ENCODE results near the gene SCN10A. TPM values are rescaled to one million over a fixed set of nuclear protein-coding genes. Genes with fewer than 3 reads are reported as not detected.

The SCN10A gene
- total RNA-seq, 1 experiment from 2014 or later = not detected

DNA sequence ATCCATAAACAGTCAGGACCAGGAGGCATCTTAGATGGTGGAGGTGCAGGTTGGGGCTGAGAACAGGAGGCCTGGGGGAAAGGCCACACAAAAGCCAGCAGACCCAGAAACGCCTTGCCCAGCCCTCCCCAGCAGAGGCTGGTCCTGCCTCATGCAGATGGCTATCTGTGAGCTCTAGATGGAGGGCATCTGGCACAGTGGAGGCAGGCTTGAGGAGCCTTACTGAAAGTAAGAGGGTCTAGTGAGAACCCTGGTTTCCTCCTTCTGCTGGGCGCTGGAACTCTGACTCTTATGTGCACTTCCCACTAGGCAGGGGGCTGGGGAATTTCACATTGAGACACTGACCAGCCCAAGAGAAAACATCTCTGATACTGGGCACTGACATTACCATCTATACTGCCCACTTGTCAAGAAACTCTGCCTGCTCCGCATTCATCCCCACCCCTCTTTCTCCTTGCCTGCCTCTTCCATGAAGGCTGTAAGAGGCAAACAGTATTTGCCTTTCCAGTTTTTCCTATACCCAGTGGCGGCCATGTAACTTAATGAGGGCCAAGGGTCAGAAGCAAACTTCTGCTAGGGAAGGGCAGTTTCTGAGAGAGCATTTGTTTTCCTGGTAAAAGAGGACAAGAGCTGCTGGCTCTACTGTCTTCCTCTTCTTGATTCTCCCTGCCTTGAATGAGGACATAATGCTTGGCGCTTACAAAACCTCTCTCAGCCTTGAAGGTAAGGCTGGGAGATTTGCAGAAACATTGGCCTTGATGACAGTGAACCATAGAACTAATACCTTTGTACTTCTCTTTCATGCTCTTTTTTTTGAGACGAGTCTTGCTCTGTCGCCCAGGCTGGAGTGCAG, 162.1 kb downstream of the SCN10A start:
- ChIA-PET POLR2A (no interaction called here), CTCF (interaction anchor here (0.8 kb wide), 1 partner anchor 190 kb away, joined by 3 read pairs; no protein-coding TSS in a partner anchor)
- peaks cover 3% of the 10 kb centered on the region for H3K27me3 Mint-ChIP-seq (ENCODE audit: insufficient read depth, unreplicated experiment)
- no peak overlapping the region for H3K4me3 ChIP-seq (ENCODE audit: low read depth, low read length)
- no peaks in the 10 kb centered on the region for H3K4me1 Mint-ChIP-seq (ENCODE audit: low read depth, unreplicated experiment)
- TF ChIP-seq, protein P1, sequence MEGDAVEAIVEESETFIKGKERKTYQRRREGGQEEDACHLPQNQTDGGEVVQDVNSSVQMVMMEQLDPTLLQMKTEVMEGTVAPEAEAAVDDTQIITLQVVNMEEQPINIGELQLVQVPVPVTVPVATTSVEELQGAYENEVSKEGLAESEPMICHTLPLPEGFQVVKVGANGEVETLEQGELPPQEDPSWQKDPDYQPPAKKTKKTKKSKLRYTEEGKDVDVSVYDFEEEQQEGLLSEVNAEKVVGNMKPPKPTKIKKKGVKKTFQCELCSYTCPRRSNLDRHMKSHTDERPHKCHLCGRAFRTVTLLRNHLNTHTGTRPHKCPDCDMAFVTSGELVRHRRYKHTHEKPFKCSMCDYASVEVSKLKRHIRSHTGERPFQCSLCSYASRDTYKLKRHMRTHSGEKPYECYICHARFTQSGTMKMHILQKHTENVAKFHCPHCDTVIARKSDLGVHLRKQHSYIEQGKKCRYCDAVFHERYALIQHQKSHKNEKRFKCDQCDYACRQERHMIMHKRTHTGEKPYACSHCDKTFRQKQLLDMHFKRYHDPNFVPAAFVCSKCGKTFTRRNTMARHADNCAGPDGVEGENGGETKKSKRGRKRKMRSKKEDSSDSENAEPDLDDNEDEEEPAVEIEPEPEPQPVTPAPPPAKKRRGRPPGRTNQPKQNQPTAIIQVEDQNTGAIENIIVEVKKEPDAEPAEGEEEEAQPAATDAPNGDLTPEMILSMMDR (IDR thresholded peaks at IDR 0.05; ENCODE audit: insufficient read depth in 1 of 2, low read depth in 1 of 2, low read length in 1 of 2, severe bottlenecking in 1 of 2, unreplicated experiment in 1 of 2) = no peak
- no peak overlapping the region for H3K4me3 Mint-ChIP-seq (ENCODE audit: unreplicated experiment)
- no peaks in the 10 kb centered on the region for H3K36me3 Mint-ChIP-seq (ENCODE audit: insufficient read depth, unreplicated experiment)
- no TSS peak for BruUV-seq (replicated peaks)
- H3K27ac Mint-ChIP-seq (ENCODE audit: unreplicated experiment) = no peak overlapping the region
- H3K9me3 Mint-ChIP-seq (ENCODE audit: unreplicated experiment) = no peaks in the 10 kb centered on the region
- H3K27me3 ChIP-seq (replicated peaks; ENCODE audit: control insufficient read depth, insufficient read depth, low read length) = no peaks in the 10 kb centered on the region
- H3K9me3 ChIP-seq = no peaks in the 10 kb centered on the region
- H3K36me3 ChIP-seq (ENCODE audit: control insufficient read depth, insufficient read depth, low read length) = no peaks in the 10 kb centered on the region
- intact Hi-C loops (cut with micrococcal nuclease; ENCODE audit: unreplicated experiment) = no loop called here
- H3K4me1 ChIP-seq = peaks cover 5% of the 10 kb centered on the region; the same call in 1 of the 2 replicates
- no peak for DNase-seq

DNA sequence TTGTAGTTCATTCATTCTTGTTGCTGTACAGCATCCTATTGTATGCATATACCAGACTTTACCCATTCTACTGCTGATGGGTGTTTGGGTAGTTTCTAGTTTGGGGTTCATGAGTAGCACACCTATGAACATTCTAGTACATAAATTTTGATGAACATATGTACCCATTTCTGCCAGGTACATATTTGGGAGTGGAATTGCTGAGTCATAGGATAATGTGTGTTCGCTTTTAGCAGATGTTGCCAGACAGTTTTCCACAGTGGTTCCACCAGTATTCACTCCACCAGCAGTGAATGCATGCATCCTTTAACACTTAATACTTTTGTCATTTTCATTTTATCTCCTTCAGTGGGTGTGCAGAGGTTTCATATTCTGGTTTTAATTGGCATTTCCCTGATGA, 163.1 kb downstream of the SCN10A start:
- Histone ChIP-seq H3K4me3 (ENCODE audit: low read depth, low read length) (no peak overlapping the region), H3K4me1 (peaks cover 5% of the 10 kb centered on the region; the same call in 1 of the 2 replicates), H3K9me3 (no peaks in the 10 kb centered on the region), H3K36me3 (ENCODE audit: control insufficient read depth, insufficient read depth, low read length) (no peaks in the 10 kb centered on the region), H3K27me3 (replicated peaks; ENCODE audit: control insufficient read depth, insufficient read depth, low read length) (no peaks in the 10 kb centered on the region)
- DNase-seq = no peak
- BruUV-seq (replicated peaks) = no TSS peak
- peaks cover 6% of the 10 kb centered on the region for H3K27me3 Mint-ChIP-seq (ENCODE audit: insufficient read depth, unreplicated experiment)
- no peaks in the 10 kb centered on the region for H3K36me3 Mint-ChIP-seq (ENCODE audit: insufficient read depth, unreplicated experiment)
- CTCF ChIA-PET = no interaction called here
- H3K27ac Mint-ChIP-seq (ENCODE audit: unreplicated experiment) = no peak overlapping the region
- H3K4me1 Mint-ChIP-seq (ENCODE audit: low read depth, unreplicated experiment) = no peaks in the 10 kb centered on the region
- H3K4me3 Mint-ChIP-seq (ENCODE audit: unreplicated experiment) = no peak overlapping the region
- no peaks in the 10 kb centered on the region for H3K9me3 Mint-ChIP-seq (ENCODE audit: unreplicated experiment)
- TF ChIP-seq, protein P1 (IDR thresholded peaks at IDR 0.05; ENCODE audit: insufficient read depth in 1 of 2, low read depth in 1 of 2, low read length in 1 of 2, severe bottlenecking in 1 of 2, unreplicated experiment in 1 of 2) = no peak
- POLR2A ChIA-PET = no interaction called here
- intact Hi-C loops (cut with micrococcal nuclease; ENCODE audit: unreplicated experiment) = no loop called here

- H3K4me3 ChIP-seq (ENCODE audit: low read depth, low read length) = no peak overlapping the region
- peak; percentile 55 to 70 for DNase-seq
- Mint-ChIP-seq H3K9me3 (ENCODE audit: unreplicated experiment) (no peaks in the 10 kb centered on the region), H3K4me3 (ENCODE audit: unreplicated experiment) (no peak overlapping the region), H3K36me3 (ENCODE audit: insufficient read depth, unreplicated experiment) (no peaks in the 10 kb centered on the region), H3K27ac (ENCODE audit: unreplicated experiment) (no peak overlapping the region), H3K27me3 (ENCODE audit: insufficient read depth, unreplicated experiment) (peaks cover 6% of the 10 kb centered on the region), H3K4me1 (ENCODE audit: low read depth, unreplicated experiment) (no peaks in the 10 kb centered on the region)
- ChIA-PET CTCF (interaction anchor here (0.7 to 1.5 kb wide), 6 partner anchors 11 to 155 kb away, joined by 3 to 6 read pairs (median 5); partner anchors contain the start of gene EXOG), POLR2A (no interaction called here)
- no peaks in the 10 kb centered on the region for H3K9me3 ChIP-seq
- BruUV-seq (replicated peaks) = no TSS peak
- H3K27me3 ChIP-seq (replicated peaks; ENCODE audit: control insufficient read depth, insufficient read depth, low read length) = no peaks in the 10 kb centered on the region
- peaks cover 5% of the 10 kb centered on the region; the same call in 1 of the 2 replicates for H3K4me1 ChIP-seq
- intact Hi-C loops (cut with micrococcal nuclease; ENCODE audit: unreplicated experiment) = loop anchor here (1.0 kb wide), 1 partner anchor 130 kb away; no protein-coding TSS in a partner anchor
- TF ChIP-seq, protein P1 (IDR thresholded peaks at IDR 0.05; ENCODE audit: insufficient read depth in 1 of 2, low read depth in 1 of 2, low read length in 1 of 2, severe bottlenecking in 1 of 2, unreplicated experiment in 1 of 2) = peak; percentile 91 to 93
- H3K36me3 ChIP-seq (ENCODE audit: control insufficient read depth, insufficient read depth, low read length) = no peaks in the 10 kb centered on the region
Observed at GRCh38 chr3:38651153-38651789, 164.7 kb downstream of the SCN10A start.

All from Caco-2 (cell line).